GM19023 (cell line): Measurements from ENCODE around the gene EPSTI1.
"Not testable (repeated sequence)": the region's sequence is repeated elsewhere in the genome, so short reads cannot be mapped to it uniquely, and the experiment has no call there.

Experiments used
- ATAC-seq: cut with Tn5 transposase; IDR thresholded peaks from one replicate; pipeline ENCODE4 v1.9.1; 2021; ENCODE audit warnings: mild to moderate bottlenecking, moderate library complexity; ENCODE audit not compliant: unreplicated experiment

The EPSTI1 gene

GRCh38 chr13:43006893-43007631 is 15.0 kb upstream of the EPSTI1 start:
- no peak for ATAC-seq

- no peak for ATAC-seq
These were observed 13.6 kb upstream of the EPSTI1 start for GRCh38 chr13:43005460-43006236.

GRCh38 chr13:43003729-43004128 is 11.7 kb upstream of the EPSTI1 start:
- ATAC-seq = no peak

- no peak for ATAC-seq
These were observed 11.0 kb upstream of the EPSTI1 start for GRCh38 chr13:43003010-43003409.

- ATAC-seq = no peak
These were observed 10.0 kb upstream of the EPSTI1 start for GRCh38 chr13:43002021-43002420.

- no peak for ATAC-seq
These were observed 8.6 kb upstream of the EPSTI1 start for GRCh38 chr13:43000676-43001075.

- ATAC-seq = no peak
These were observed 7.5 kb upstream of the EPSTI1 start for GRCh38 chr13:42999491-42999890.

- ATAC-seq = peak; percentile 69
These were observed 5.3 kb upstream of the EPSTI1 start for GRCh38 chr13:42997381-42997780.

- ATAC-seq = no peak
These were observed 4.5 kb upstream of the EPSTI1 start for GRCh38 chr13:42996584-42996983.

- ATAC-seq = no peak
These were observed 2.8 kb upstream of the EPSTI1 start for GRCh38 chr13:42994878-42995277.

- ATAC-seq = peak; percentile 5
These were observed 702 bp upstream of the EPSTI1 start for GRCh38 chr13:42992764-42993122.

GRCh38 chr13:42991233-42991897 is 676 bp downstream of the EPSTI1 start:
- not testable (repeated sequence) for ATAC-seq

- no peak for ATAC-seq
These were observed 1.5 kb downstream of the EPSTI1 start for GRCh38 chr13:42990291-42991232.

- no peak for ATAC-seq
These were observed 5.9 kb downstream of the EPSTI1 start for GRCh38 chr13:42986176-42986574.

- ATAC-seq = no peak
These were observed 6.5 kb downstream of the EPSTI1 start for GRCh38 chr13:42985312-42986175.

GRCh38 chr13:42984691-42985090 is 7.3 kb downstream of the EPSTI1 start:
- no peak for ATAC-seq

- no peak for ATAC-seq
These were observed 8.0 kb downstream of the EPSTI1 start for GRCh38 chr13:42984026-42984425.

GRCh38 chr13:42981853-42982252 is 10.2 kb downstream of the EPSTI1 start:
- ATAC-seq = no peak

- no peak for ATAC-seq
These were observed 10.7 kb downstream of the EPSTI1 start for GRCh38 chr13:42981317-42981716.

GRCh38 chr13:42977219-42977659 is 14.8 kb downstream of the EPSTI1 start:
- ATAC-seq = no peak
